Testis (tissue), 3 donors: Measurements from ENCODE around the gene SLC5A10. TPM values are rescaled to one million over a fixed set of nuclear protein-coding genes. Genes with fewer than 3 reads are reported as not detected.

Source experiments
- DNase-seq: peaks from one replicate; pipeline ENCODE4 v3.0.0-alpha.2; 2019
- H3K27ac ChIP-seq, 2 donors: fragments of 200-600 bp; sonication (generic); one replicate each; pipeline ENCODE4 v1.5.1; 2019
- H3K27me3 ChIP-seq: fragments of 200-600 bp; sonication (generic); one replicate; pipeline ENCODE4 v1.5.1; 2019
- H3K36me3 ChIP-seq: fragments of 200-600 bp; sonication (generic); one replicate; pipeline ENCODE4 v1.5.1; 2017; ENCODE audit warnings: low read depth; ENCODE audit errors: missing control alignments
- H3K4me1 ChIP-seq: fragments of 200-600 bp; sonication (generic); one replicate; pipeline ENCODE4 v1.5.1; 2019
- H3K4me3 ChIP-seq, 2 donors: fragments of 200-600 bp; sonication (generic); one replicate each; pipeline ENCODE4 v1.5.1; 2017 to 2019
- H3K9me3 ChIP-seq: fragments of 200-600 bp; sonication (generic); one replicate; pipeline ENCODE4 v1.5.1; 2017
- CTCF ChIP-seq, 3 experiments: fragments of 450-650 bp in 2 of 3; fragments of 200-600 bp in 1 of 3; sonication (generic) in 1 of 3; IDR thresholded peaks; one replicate each; pipeline ENCODE4 v1.5.1; 2016 to 2019; ENCODE audit warnings: antibody characterized with exemption in 3 of 3, mild to moderate bottlenecking in 2 of 3, moderate library complexity in 1 of 3
- POLR2A ChIP-seq: fragments of 450-650 bp; IDR thresholded peaks from one replicate; pipeline ENCODE4 v1.6.1; 2017; ENCODE audit warnings: antibody characterized with exemption, mild to moderate bottlenecking, moderate library complexity
- WGBS, 2 donors: methylation state at CpG; one replicate each; pipeline ENCODE4 v1.1.5; 2018; 5-methylcytosine and 5-hydroxymethylcytosine counted together
- intact Hi-C: fragments of 100-400 bp; cut with DNase I; formaldehyde crosslinking; loops from one replicate; pipeline ENCODE4 v1.15.1; 2023; ENCODE audit warnings: low total_unique reads
- polyA plus RNA-seq: library from polyadenylated mRNA; stranded (reverse); fragments of 350-450 nt; fragmentation: Illumina TruSeq; extraction: RNeasy Lipid Tissue Mini Kit (QIAGEN cat#74804); gene quantifications from one replicate; pipeline ENCODE4 v1.2.3, GENCODE V29; 2014; ENCODE audit warnings: low read depth, low replicate concordance; ENCODE audit not compliant: insufficient read depth
- total RNA-seq, 2 donors: library from RNA; depleted of rRNA; stranded (reverse); fragments of >200 nt; gene quantifications; one replicate each; pipeline ENCODE4 v1.2.3, GENCODE V29; 2016

Gene SLC5A10
- total and polyA plus RNA-seq, 3 donors from 2014 or later, result 0.98 to 1.1 (median 1.1) TPM

GRCh38 chr17:18987862-18988545 is 36.0 kb downstream of the SLC5A10 start:
- H3K27ac ChIP-seq, result no peak overlapping the region
- H3K36me3 ChIP-seq, result no peaks in the 10 kb centered on the region
- intact Hi-C loops, result no loop called here
- no peaks in the 10 kb centered on the region for H3K27me3 ChIP-seq
- H3K4me3 ChIP-seq, result no peak overlapping the region
- DNase-seq, result no peak
- no peaks in the 10 kb centered on the region for H3K9me3 ChIP-seq
- no peak for TF ChIP-seq CTCF (IDR thresholded peaks at IDR 0.05)
- TF ChIP-seq POLR2A, result no peak
- H3K4me1 ChIP-seq, result no peaks in the 10 kb centered on the region
- WGBS, 2 donors, result 78 to 86% methylated on average over 9 to 14 of the region's 14 CpGs

- Histone ChIP-seq H3K4me3 (no peak overlapping the region), H3K9me3 (no peaks in the 10 kb centered on the region), H3K27ac (no peak overlapping the region), H3K4me1 (no peaks in the 10 kb centered on the region), H3K27me3 (no peaks in the 10 kb centered on the region), H3K36me3 (no peaks in the 10 kb centered on the region)
- intact Hi-C loops, result no loop called here
- TF ChIP-seq CTCF (IDR thresholded peaks at IDR 0.05), result no peak
- no peak for TF ChIP-seq POLR2A
- DNase-seq, result no peak
- WGBS, 2 donors, result 94 to 100% methylated on average over 1 to 9 of the region's 9 CpGs
Measured at GRCh38 chr17:18988546-18989173, 36.7 kb downstream of the SLC5A10 start.

- 98% methylated on average over 6 of the region's 6 CpGs; no CpG with 5 or more reads in 1 of the 2 donors for WGBS, 2 donors
Measured at GRCh38 chr17:18990331-18990730, 38.4 kb downstream of the SLC5A10 start.

GRCh38 chr17:18991531-18992315 is 39.8 kb downstream of the SLC5A10 start:
- Histone ChIP-seq H3K9me3 (no peaks in the 10 kb centered on the region), H3K27me3 (no peaks in the 10 kb centered on the region), H3K4me1 (no peaks in the 10 kb centered on the region), H3K36me3 (no peaks in the 10 kb centered on the region), H3K4me3 (no peak overlapping the region), H3K27ac (no peak overlapping the region)
- intact Hi-C loops, result no loop called here
- 89 to 98% methylated on average over 7 to 20 of the region's 20 CpGs for WGBS, 2 donors
- TF ChIP-seq POLR2A (no peak), CTCF (IDR thresholded peaks at IDR 0.05) (no peak)
- no peak for DNase-seq

More at GRCh38 chr17:18990331-18990730, 38.4 kb downstream of the SLC5A10 start:
- H3K27me3 ChIP-seq, result no peaks in the 10 kb centered on the region
- no peaks in the 10 kb centered on the region for H3K9me3 ChIP-seq
- intact Hi-C loops, result no loop called here
- no peak for TF ChIP-seq CTCF (IDR thresholded peaks at IDR 0.05)
- TF ChIP-seq POLR2A, result no peak
- H3K4me1 ChIP-seq, result no peaks in the 10 kb centered on the region
- DNase-seq, result no peak
- H3K27ac ChIP-seq, result no peak overlapping the region
- H3K36me3 ChIP-seq, result no peaks in the 10 kb centered on the region
- H3K4me3 ChIP-seq, result no peak overlapping the region
